CD14-positive monocyte (primary cell): ENCODE results near the gene FRMD4A. TPM values are rescaled to one million over a fixed set of nuclear protein-coding genes. Genes with fewer than 3 reads are reported as not detected.

Experiments used
- DNase-seq, 3 donors: peaks; one replicate each; pipeline ENCODE4 v3.0.0-alpha.2; 2011 to 2022
- H2AFZ ChIP-seq: 2 replicates; pipeline ENCODE4 v1.6.0; 2012; ENCODE audit warnings: mild to moderate bottlenecking, low read depth, low read length, inconsistent platforms; ENCODE audit not compliant: insufficient read depth, poor library complexity, severe bottlenecking
- H3K27ac ChIP-seq, 2 donors: 1 replicate in 1 of 2; 2 replicates in 1 of 2; pipeline ENCODE4 v1.5.1; 2012 to 2013; ENCODE audit warnings: low read length in 2 of 2, control low read depth in 1 of 2, inconsistent platforms in 1 of 2, low read depth in 1 of 2, mild to moderate bottlenecking in 1 of 2
- H3K27me3 ChIP-seq, 2 donors: one replicate each; pipeline versions ENCODE4 v1.6.0 to v1.6.1; 2011 to 2013; ENCODE audit warnings: low read length in 2 of 2; ENCODE audit not compliant: control insufficient read depth in 2 of 2, insufficient read depth in 2 of 2
- H3K36me3 ChIP-seq, 2 donors: replicated peaks in 1 of 2; 1 replicate in 1 of 2; 2 replicates in 1 of 2; pipeline versions ENCODE4 v1.5.1 to v1.6.1; 2012 to 2013; ENCODE audit warnings: low read length in 2 of 2, control low read depth in 1 of 2, inconsistent platforms in 1 of 2, mild to moderate bottlenecking in 1 of 2; ENCODE audit not compliant: insufficient read depth in 2 of 2, control insufficient read depth in 1 of 2
- H3K4me1 ChIP-seq, 2 donors: 1 replicate in 1 of 2; 2 replicates in 1 of 2; pipeline versions ENCODE4 v1.5.1 to v1.6.1; 2012 to 2013; ENCODE audit warnings: low read length in 2 of 2, control low read depth in 1 of 2, inconsistent platforms in 1 of 2, mild to moderate bottlenecking in 1 of 2, moderate library complexity in 1 of 2; ENCODE audit not compliant: insufficient read depth in 2 of 2, control insufficient read depth in 1 of 2
- H3K4me2 ChIP-seq: replicated peaks from 2 replicates; pipeline ENCODE3; 2012; ENCODE audit warnings: low read length, moderate library complexity, mild to moderate bottlenecking; ENCODE audit not compliant: poor library complexity, severe bottlenecking; ENCODE audit errors: extremely low read depth
- H3K4me3 ChIP-seq, 3 experiments: fragments of 200-600 bp in 1 of 3; sonication (generic) in 1 of 3; replicated peaks in 1 of 3; 1 replicate in 2 of 3; 2 replicates in 1 of 3; pipeline ENCODE4 v1.5.1; 2011 to 2013; ENCODE audit warnings: low read length in 3 of 3, mild to moderate bottlenecking in 3 of 3, control low read depth in 2 of 3, low read depth in 2 of 3, inconsistent platforms in 1 of 3, moderate library complexity in 1 of 3
- H3K79me2 ChIP-seq: 2 replicates; pipeline ENCODE4 v1.6.0; 2012; ENCODE audit warnings: mild to moderate bottlenecking, control low read depth, inconsistent platforms, low read length, moderate library complexity; ENCODE audit not compliant: insufficient read depth
- H3K9ac ChIP-seq: 2 replicates; pipeline ENCODE4 v1.6.0; 2017; ENCODE audit warnings: low read length, mild to moderate bottlenecking; ENCODE audit not compliant: insufficient read depth, poor library complexity, severe bottlenecking
- H3K9me3 ChIP-seq, 2 donors: replicated peaks in 1 of 2; 1 replicate in 1 of 2; 2 replicates in 1 of 2; pipeline versions ENCODE4 v1.5.1 to v1.6.1; 2012 to 2013; ENCODE audit warnings: low read length in 2 of 2, control low read depth in 1 of 2; ENCODE audit not compliant: control insufficient read depth in 1 of 2, insufficient read depth in 1 of 2
- H4K20me1 ChIP-seq: 2 replicates; pipeline ENCODE4 v1.6.0; 2012; ENCODE audit warnings: mild to moderate bottlenecking, low read length, control low read depth, moderate library complexity; ENCODE audit not compliant: insufficient read depth
- H3K27ac Mint-ChIP-seq, 7 donors: one replicate each; pipeline ENCODE4 v1.8.0; 2020; ENCODE audit warnings: mild to moderate bottlenecking in 7 of 7, mixed read lengths in 7 of 7, moderate library complexity in 6 of 7, inconsistent platforms in 2 of 7
- H3K27me3 Mint-ChIP-seq, 3 donors: one replicate each; pipeline ENCODE4 v1.8.0; 2021 to 2022; ENCODE audit warnings: low read depth in 3 of 3, mild to moderate bottlenecking in 3 of 3, mixed read lengths in 3 of 3, moderate library complexity in 3 of 3, inconsistent platforms in 1 of 3
- H3K36me3 Mint-ChIP-seq, 2 donors: one replicate each; pipeline ENCODE4 v1.8.0; 2020; ENCODE audit warnings: mixed read lengths in 2 of 2, inconsistent platforms in 1 of 2, mild to moderate bottlenecking in 1 of 2
- H3K4me1 Mint-ChIP-seq: one replicate; pipeline ENCODE4 v1.8.0; 2020; ENCODE audit warnings: mild to moderate bottlenecking, mixed read lengths
- H3K4me3 Mint-ChIP-seq, 2 donors: one replicate each; pipeline ENCODE4 v1.8.0; 2020; ENCODE audit warnings: mild to moderate bottlenecking in 2 of 2, mixed read lengths in 2 of 2, moderate library complexity in 1 of 2
- H3K9me3 Mint-ChIP-seq, 7 donors: one replicate each; pipeline ENCODE4 v1.8.0; 2020 to 2022; ENCODE audit warnings: mixed read lengths in 7 of 7, mild to moderate bottlenecking in 6 of 7, moderate library complexity in 6 of 7, inconsistent platforms in 2 of 7
- CTCF ChIP-seq: fragments of 200-600 bp; IDR thresholded peaks from one replicate; pipeline ENCODE4 v1.8.0; 2022; ENCODE audit warnings: antibody characterized with exemption, mild to moderate bottlenecking
- WGBS: methylation state at CpG from one replicate; pipeline ENCODE4 v1.1.5; 2013; ENCODE audit warnings: missing lambda C conversion rate; ENCODE audit not compliant: insufficient coverage; 5-methylcytosine and 5-hydroxymethylcytosine counted together
- intact Hi-C, 2 donors: fragments of 100-400 bp; cut with micrococcal nuclease; formaldehyde crosslinking; loops; one replicate each; pipeline versions ENCODE4 v1.15.0 to v1.15.1; 2023
- polyA plus RNA-seq, 3 donors: library from polyadenylated mRNA; depleted of rRNA in 1 of 3; unstranded in 2 of 3; stranded (reverse) in 1 of 3; fragments of 300-500 nt in 2 of 3; fragments of >200 nt in 1 of 3; fragmentation: Illumina TruSeq in 2 of 3; gene quantifications; 1 replicate in 2 of 3; 2 replicates in 1 of 3; pipeline ENCODE4 v1.2.3, GENCODE V29; 2012 to 2021

The FRMD4A gene
- polyA plus RNA-seq, 3 donors: 0.12 TPM; not detected in 2

GRCh38 chr10:13971601-13972475, 358.9 kb downstream of the FRMD4A start:
- Histone ChIP-seq H3K27ac (no peak overlapping the region), H3K4me2 (no peak overlapping the region), H3K27me3 (no peaks in the 10 kb centered on the region), H2AFZ (no peak overlapping the region), H4K20me1 (no peaks in the 10 kb centered on the region), H3K9me3 (no peaks in the 10 kb centered on the region), H3K4me1 (no peaks in the 10 kb centered on the region), H3K79me2 (no peaks in the 10 kb centered on the region), H3K9ac (no peak overlapping the region), H3K4me3 (no peak overlapping the region), H3K36me3 (no peaks in the 10 kb centered on the region)
- Mint-ChIP-seq H3K27ac (no peak overlapping the region), H3K27me3 (peaks cover 3 to 7% (median 5%) of the 10 kb centered on the region in 3 donors), H3K4me3 (no peak overlapping the region), H3K4me1 (no peaks in the 10 kb centered on the region), H3K9me3 (peaks cover 0 to 6% (median 0%) of the 10 kb centered on the region in 7 donors), H3K36me3 (no peaks in the 10 kb centered on the region)
- TF ChIP-seq CTCF: no peak
- 85% methylated on average over 9 of the region's 10 CpGs for WGBS
- DNase-seq: no peak
- intact Hi-C loops: no loop called here

GRCh38 chr10:13970957-13971353, 359.8 kb downstream of the FRMD4A start:
- H3K4me1 ChIP-seq: no peaks in the 10 kb centered on the region
- no peak overlapping the region for H3K4me2 ChIP-seq
- H3K9me3 ChIP-seq: no peaks in the 10 kb centered on the region
- intact Hi-C loops: no loop called here
- H2AFZ ChIP-seq: no peak overlapping the region
- 94% methylated on average over 8 of the region's 12 CpGs for WGBS
- H3K36me3 ChIP-seq: no peaks in the 10 kb centered on the region
- peaks cover 0 to 7% (median 0%) of the 10 kb centered on the region in 7 donors for H3K9me3 Mint-ChIP-seq
- no peak overlapping the region for H3K4me3 ChIP-seq
- no peaks in the 10 kb centered on the region for H3K36me3 Mint-ChIP-seq
- no peaks in the 10 kb centered on the region for H4K20me1 ChIP-seq
- TF ChIP-seq CTCF: no peak
- H3K9ac ChIP-seq: no peak overlapping the region
- H3K27ac ChIP-seq: no peak overlapping the region
- H3K4me1 Mint-ChIP-seq: no peaks in the 10 kb centered on the region
- no peak for DNase-seq
- H3K4me3 Mint-ChIP-seq: no peak overlapping the region
- no peaks in the 10 kb centered on the region for H3K27me3 ChIP-seq
- no peaks in the 10 kb centered on the region for H3K79me2 ChIP-seq
- peaks cover 5 to 6% (median 5%) of the 10 kb centered on the region in 3 donors for H3K27me3 Mint-ChIP-seq
- H3K27ac Mint-ChIP-seq: peak overlapping the region in 1 of 7 donors; percentile 46
